ENCODE measurements around the gene ADGRF3.

GRCh38 chr2:26273501-26273900, 73.1 kb downstream of the ADGRF3 start:
- TF ChIP-seq POLR2AphosphoS5 (IDR thresholded peaks at IDR 0.05; ENCODE audit: low read depth, low read length): no peak
- no peak for TF ChIP-seq TAF1 (IDR thresholded peaks at IDR 0.05; ENCODE audit: borderline replicate concordance, low read depth, low read length)
- TF ChIP-seq POLR2A (IDR thresholded peaks at IDR 0.05; ENCODE audit: low read depth, low read length): no peak

Data from GM12892 (cell line).